Measurements from ENCODE around the gene TNS4. TPM values are rescaled to one million over a fixed set of nuclear protein-coding genes. Genes with fewer than 3 reads are reported as not detected.
A peak's percentile ranks its signal among the peaks of the same experiment; 100 is the strongest.

Gene TNS4
- total RNA-seq, 1 experiment from 2014 or later = not detected

GRCh38 chr17:40538019-40538935, 36.9 kb upstream of the TNS4 start:
- DNase-seq (ENCODE audit: low spot score) = peak; percentile 91
- in situ Hi-C loops (cut with HindIII; ENCODE audit: low sequenced_read_pairs) = no loop called here

- no peak for DNase-seq (ENCODE audit: low spot score)
- in situ Hi-C loops (cut with HindIII; ENCODE audit: low sequenced_read_pairs) = no loop called here
Observed at GRCh38 chr17:40536295-40537171, 35.1 kb upstream of the TNS4 start.

GRCh38 chr17:40535924-40536294, 34.5 kb upstream of the TNS4 start:
- DNase-seq (ENCODE audit: low spot score) = no peak
- in situ Hi-C loops (cut with HindIII; ENCODE audit: low sequenced_read_pairs) = no loop called here

GRCh38 chr17:40535438-40535837, 34.0 kb upstream of the TNS4 start:
- in situ Hi-C loops (cut with HindIII; ENCODE audit: low sequenced_read_pairs) = no loop called here

GRCh38 chr17:40534371-40535189, 33.2 kb upstream of the TNS4 start:
- no peak for DNase-seq (ENCODE audit: low spot score)
- in situ Hi-C loops (cut with HindIII; ENCODE audit: low sequenced_read_pairs) = no loop called here

More at GRCh38 chr17:40535438-40535837, 34.0 kb upstream of the TNS4 start:
- no peak for DNase-seq (ENCODE audit: low spot score)

GRCh38 chr17:40533896-40534295, 32.5 kb upstream of the TNS4 start:
- DNase-seq (ENCODE audit: low spot score) = no peak
- in situ Hi-C loops (cut with HindIII; ENCODE audit: low sequenced_read_pairs) = no loop called here

GRCh38 chr17:40532520-40533253, 31.3 kb upstream of the TNS4 start:
- in situ Hi-C loops (cut with HindIII; ENCODE audit: low sequenced_read_pairs) = no loop called here
- no peak for DNase-seq (ENCODE audit: low spot score)

- DNase-seq (ENCODE audit: low spot score) = no peak
- in situ Hi-C loops (cut with HindIII; ENCODE audit: low sequenced_read_pairs) = no loop called here
Observed at GRCh38 chr17:40531051-40531991, 29.9 kb upstream of the TNS4 start.

- in situ Hi-C loops (cut with HindIII; ENCODE audit: low sequenced_read_pairs) = no loop called here
- no peak for DNase-seq (ENCODE audit: low spot score)
Observed at GRCh38 chr17:40530531-40530994, 29.1 kb upstream of the TNS4 start.

- no peak for DNase-seq (ENCODE audit: low spot score)
- in situ Hi-C loops (cut with HindIII; ENCODE audit: low sequenced_read_pairs) = no loop called here
Observed at GRCh38 chr17:40529991-40530390, 28.6 kb upstream of the TNS4 start.

GRCh38 chr17:40528692-40529417, 27.4 kb upstream of the TNS4 start:
- no peak for DNase-seq (ENCODE audit: low spot score)
- in situ Hi-C loops (cut with HindIII; ENCODE audit: low sequenced_read_pairs) = no loop called here

GRCh38 chr17:40526668-40527067, 25.2 kb upstream of the TNS4 start:
- DNase-seq (ENCODE audit: low spot score) = no peak
- in situ Hi-C loops (cut with HindIII; ENCODE audit: low sequenced_read_pairs) = no loop called here

GRCh38 chr17:40525294-40525693, 23.9 kb upstream of the TNS4 start:
- in situ Hi-C loops (cut with HindIII; ENCODE audit: low sequenced_read_pairs) = no loop called here
- no peak for DNase-seq (ENCODE audit: low spot score)

GRCh38 chr17:40524243-40524965, 23.0 kb upstream of the TNS4 start:
- in situ Hi-C loops (cut with HindIII; ENCODE audit: low sequenced_read_pairs) = no loop called here
- DNase-seq (ENCODE audit: low spot score) = no peak

GRCh38 chr17:40522961-40523310, 21.5 kb upstream of the TNS4 start:
- in situ Hi-C loops (cut with HindIII; ENCODE audit: low sequenced_read_pairs) = no loop called here
- DNase-seq (ENCODE audit: low spot score) = no peak

GRCh38 chr17:40522250-40522960, 21.0 kb upstream of the TNS4 start:
- in situ Hi-C loops (cut with HindIII; ENCODE audit: low sequenced_read_pairs) = no loop called here
- DNase-seq (ENCODE audit: low spot score) = no peak
